ENCODE measurements around the gene EHD2. TPM values are rescaled to one million over a fixed set of nuclear protein-coding genes. Genes with fewer than 3 reads are reported as not detected.
"Not testable (repeated sequence)": the region's sequence is repeated elsewhere in the genome, so short reads cannot be mapped to it uniquely, and the experiment has no call there.

Gene EHD2
- total and polyA plus RNA-seq, 7 experiments from 2014 or later, result 0.15 to 0.37 (median 0.19) TPM; not detected in 4

GRCh38 chr19:47707135-47707925 lies 5.9 kb upstream of the EHD2 start:
- ChIA-PET CTCF (interaction anchor here (0.6 to 8.9 kb wide), 11 partner anchors 37 to 455 kb away, joined by 3 to 117 read pairs (median 3); no protein-coding TSS in a partner anchor), POLR2A (interaction anchor here (0.7 kb wide), 1 partner anchor 9 kb away, joined by 3 read pairs; no protein-coding TSS in a partner anchor)
- Mint-ChIP-seq H3K4me3 (peak overlapping the region in 1 of 10 donors; percentile 5), H3K9me3 (peaks cover 0 to 10% (median 0%) of the 10 kb centered on the region in 11 donors), H3K4me1 (peaks cover 0 to 9% (median 3%) of the 10 kb centered on the region in 7 donors), H3K36me3 (peaks cover 0 to 11% (median 0%) of the 10 kb centered on the region in 5 donors), H3K27me3 (peaks cover 7 to 32% (median 19%) of the 10 kb centered on the region in 5 donors), H3K27ac (peak overlapping the region in 1 of 9 donors; percentile 70)
- H3K27me3 ChIP-seq (ENCODE audit: control insufficient read depth in 2 of 2, insufficient read depth in 2 of 2, low read length in 2 of 2), result no peaks in the 10 kb centered on the region
- no peak overlapping the region for H3K27ac ChIP-seq (ENCODE audit: low read depth, low read length)
- DNase-seq, result peak; percentile 48 to 75 (median 66)
- no peak overlapping the region for H3K4me3 ChIP-seq (ENCODE audit: low read length)
- H3K36me3 ChIP-seq (ENCODE audit: control insufficient read depth in 2 of 3, insufficient read depth in 3 of 3, low read length in 3 of 3), result peaks cover 0 to 10% (median 4%) of the 10 kb centered on the region in 3 experiments
- H3K4me1 ChIP-seq (ENCODE audit: control insufficient read depth in 2 of 2, insufficient read depth in 2 of 2, low read length in 2 of 2), result no peaks in the 10 kb centered on the region
- H3K9me3 ChIP-seq (ENCODE audit: control insufficient read depth in 2 of 3, low read length in 3 of 3), result no peaks in the 10 kb centered on the region
- ATAC-seq, result peak; percentile 88
- intact Hi-C loops (cut with micrococcal nuclease), result loop anchor here (1.0 kb wide), 3 partner anchors 8 to 411 kb away; no protein-coding TSS in a partner anchor

DNA sequence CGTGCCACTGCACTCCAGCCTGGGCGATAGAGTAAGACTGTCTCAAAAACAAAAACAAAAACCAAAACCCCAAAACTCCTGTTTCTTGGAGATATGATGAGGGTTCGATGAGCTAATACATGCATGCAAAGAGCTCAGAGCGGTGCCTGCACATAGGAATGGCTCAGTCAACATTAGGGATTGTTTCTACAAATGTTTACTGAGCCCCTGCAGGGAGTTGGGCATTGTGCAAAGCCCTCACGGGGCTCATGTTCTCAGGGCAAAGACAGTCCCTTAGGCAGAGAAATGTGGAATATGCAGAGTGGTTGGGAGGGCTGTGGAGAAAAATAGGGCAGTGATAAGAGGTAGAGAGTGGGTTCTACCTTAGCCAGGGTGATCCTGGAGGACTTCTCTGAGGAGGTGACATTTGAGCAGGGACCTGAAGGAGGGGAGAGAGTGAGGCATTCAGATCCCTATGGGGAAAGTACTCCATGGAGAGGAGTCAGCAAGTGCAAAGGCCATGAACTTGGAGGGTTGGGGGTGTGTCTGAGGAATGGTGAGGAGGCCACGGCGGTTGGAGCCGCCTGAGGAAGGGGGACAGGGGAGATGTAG lies 1.5 kb upstream of the EHD2 start:
- no peaks in the 10 kb centered on the region for H3K4me1 ChIP-seq (ENCODE audit: control insufficient read depth in 2 of 2, insufficient read depth in 2 of 2, low read length in 2 of 2)
- no peaks in the 10 kb centered on the region for H3K36me3 ChIP-seq (ENCODE audit: control insufficient read depth in 2 of 3, insufficient read depth in 3 of 3, low read length in 3 of 3)
- Mint-ChIP-seq H3K27me3 (peaks cover 32 to 61% (median 45%) of the 10 kb centered on the region in 5 donors), H3K27ac (no peak overlapping the region), H3K36me3 (peaks cover 0 to 9% (median 0%) of the 10 kb centered on the region in 5 donors), H3K9me3 (peaks cover 0 to 20% (median 8%) of the 10 kb centered on the region in 11 donors), H3K4me1 (peaks cover 0 to 11% (median 6%) of the 10 kb centered on the region in 7 donors), H3K4me3 (no peak overlapping the region)
- H3K9me3 ChIP-seq (ENCODE audit: control insufficient read depth in 2 of 3, low read length in 3 of 3), result peaks cover 0 to 10% (median 0%) of the 10 kb centered on the region in 3 experiments
- no peak overlapping the region for H3K4me3 ChIP-seq (ENCODE audit: low read length)
- H3K27ac ChIP-seq (ENCODE audit: low read depth, low read length), result no peak overlapping the region
- no peak for DNase-seq
- no peak for ATAC-seq
- CTCF ChIA-PET, result interaction anchor here (0.7 to 1.6 kb wide), 8 partner anchors 13 to 513 kb away, joined by 3 to 9 read pairs (median 4); partner anchors contain the start of gene DHX34
- intact Hi-C loops (cut with micrococcal nuclease), result loop anchor here in 1 of 2 donors (5.0 kb wide), 1 partner anchor 76 kb away; no protein-coding TSS in a partner anchor
- POLR2A ChIA-PET, result interaction anchor here (1.0 kb wide), 1 partner anchor 31 kb away, joined by 4 read pairs; no protein-coding TSS in a partner anchor
- H3K27me3 ChIP-seq (ENCODE audit: control insufficient read depth in 2 of 2, insufficient read depth in 2 of 2, low read length in 2 of 2), result peaks cover 0 to 4% of the 10 kb centered on the region in 2 donors

GRCh38 chr19:47714339-47714738 lies 1.1 kb downstream of the EHD2 start:
- DNase-seq (no peak), ATAC-seq (no peak)
- H3K4me1 ChIP-seq (ENCODE audit: control insufficient read depth in 2 of 2, insufficient read depth in 2 of 2, low read length in 2 of 2), result no peaks in the 10 kb centered on the region
- Mint-ChIP-seq H3K27ac (no peak overlapping the region), H3K36me3 (peaks cover 0 to 9% (median 0%) of the 10 kb centered on the region in 5 donors), H3K4me1 (peaks cover 0 to 11% (median 4%) of the 10 kb centered on the region in 7 donors), H3K9me3 (peaks cover 0 to 20% (median 5%) of the 10 kb centered on the region in 11 donors), H3K27me3 (peaks cover 32 to 60% (median 44%) of the 10 kb centered on the region in 5 donors), H3K4me3 (peak overlapping the region in 2 of 10 donors; percentile 16 to 57)
- no peak overlapping the region for H3K27ac ChIP-seq (ENCODE audit: low read depth, low read length)
- H3K36me3 ChIP-seq (ENCODE audit: control insufficient read depth in 2 of 3, insufficient read depth in 3 of 3, low read length in 3 of 3), result no peaks in the 10 kb centered on the region
- intact Hi-C loops (cut with micrococcal nuclease), result loop anchor here in 1 of 2 donors (5.0 kb wide), 1 partner anchor 73 kb away; no protein-coding TSS in a partner anchor
- peaks cover 0 to 10% (median 0%) of the 10 kb centered on the region in 3 experiments for H3K9me3 ChIP-seq (ENCODE audit: control insufficient read depth in 2 of 3, low read length in 3 of 3)
- CTCF ChIA-PET, result interaction anchor here (0.7 to 2.0 kb wide), 4 partner anchors 21 to 548 kb away, joined by 3 to 23 read pairs (median 4); partner anchors contain the start of gene NOP53
- POLR2A ChIA-PET, result interaction anchor here (0.7 kb wide), 2 partner anchors 199 to 1415 kb away, joined by 3 read pairs; partner anchors contain the start of gene NAPA
- peaks cover 0 to 4% of the 10 kb centered on the region in 2 donors for H3K27me3 ChIP-seq (ENCODE audit: control insufficient read depth in 2 of 2, insufficient read depth in 2 of 2, low read length in 2 of 2)
- no peak overlapping the region for H3K4me3 ChIP-seq (ENCODE audit: low read length)

DNA sequence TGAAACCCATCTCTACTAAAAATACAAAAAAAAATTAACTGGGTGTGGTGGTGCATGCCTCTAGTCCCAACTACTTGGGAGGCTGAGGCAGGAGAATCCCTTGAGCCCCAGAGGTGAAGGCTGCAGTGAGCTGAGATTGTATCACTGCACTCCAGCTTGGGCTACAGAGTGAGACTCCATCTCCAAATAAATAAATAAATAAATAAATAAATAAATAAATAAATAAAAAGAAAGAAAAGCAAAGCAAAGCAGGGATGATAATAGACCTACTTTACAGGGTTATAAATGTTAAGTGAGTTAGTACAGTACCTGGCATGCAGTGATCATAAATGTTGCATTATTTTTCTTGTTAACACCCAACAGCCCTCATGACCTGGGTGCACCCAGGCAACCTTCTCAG lies 1.6 kb downstream of the EHD2 start:
- Mint-ChIP-seq H3K9me3 (peaks cover 0 to 20% (median 5%) of the 10 kb centered on the region in 11 donors), H3K27me3 (peaks cover 32 to 60% (median 44%) of the 10 kb centered on the region in 5 donors), H3K4me1 (peaks cover 0 to 11% (median 4%) of the 10 kb centered on the region in 7 donors)
- not testable (repeated sequence) for ATAC-seq; H3K9me3 ChIP-seq (ENCODE audit: control insufficient read depth in 2 of 3, low read length in 3 of 3); H3K27ac ChIP-seq (ENCODE audit: low read depth, low read length); H3K4me3 ChIP-seq (ENCODE audit: low read length); H3K4me1 ChIP-seq (ENCODE audit: control insufficient read depth in 2 of 2, insufficient read depth in 2 of 2, low read length in 2 of 2); H3K36me3 Mint-ChIP-seq; DNase-seq; H3K27ac Mint-ChIP-seq; H3K4me3 Mint-ChIP-seq; H3K27me3 ChIP-seq (ENCODE audit: control insufficient read depth in 2 of 2, insufficient read depth in 2 of 2, low read length in 2 of 2); H3K36me3 ChIP-seq (ENCODE audit: control insufficient read depth in 2 of 3, insufficient read depth in 3 of 3, low read length in 3 of 3)
- ChIA-PET POLR2A (interaction anchor here (0.7 kb wide), 1 partner anchor 1414 kb away, joined by 3 read pairs; no protein-coding TSS in a partner anchor), CTCF (interaction anchor here (0.6 to 1.2 kb wide), 3 partner anchors 81 to 635 kb away, joined by 3 read pairs; no protein-coding TSS in a partner anchor)
- intact Hi-C loops (cut with micrococcal nuclease), result loop anchor here in 1 of 2 donors (5.0 kb wide), 1 partner anchor 72 kb away; no protein-coding TSS in a partner anchor

- Mint-ChIP-seq H3K27me3 (peaks cover 32 to 59% (median 50%) of the 10 kb centered on the region in 5 donors), H3K36me3 (peaks cover 0 to 9% (median 0%) of the 10 kb centered on the region in 5 donors), H3K9me3 (peaks cover 0 to 20% (median 5%) of the 10 kb centered on the region in 11 donors), H3K4me1 (peaks cover 0 to 11% (median 4%) of the 10 kb centered on the region in 7 donors), H3K4me3 (peak overlapping the region in 1 of 10 donors; percentile 25), H3K27ac (no peak overlapping the region)
- ChIA-PET CTCF (interaction anchor here (1.1 to 1.2 kb wide), 2 partner anchors 82 to 205 kb away, joined by 3 to 4 read pairs; no protein-coding TSS in a partner anchor), POLR2A (no interaction called here)
- DNase-seq, result no peak
- intact Hi-C loops (cut with micrococcal nuclease), result no loop called here
- H3K4me3 ChIP-seq (ENCODE audit: low read length), result no peak overlapping the region
- ATAC-seq, result no peak
- no peaks in the 10 kb centered on the region for H3K36me3 ChIP-seq (ENCODE audit: control insufficient read depth in 2 of 3, insufficient read depth in 3 of 3, low read length in 3 of 3)
- H3K4me1 ChIP-seq (ENCODE audit: control insufficient read depth in 2 of 2, insufficient read depth in 2 of 2, low read length in 2 of 2), result no peaks in the 10 kb centered on the region
- no peak overlapping the region for H3K27ac ChIP-seq (ENCODE audit: low read depth, low read length)
- H3K27me3 ChIP-seq (ENCODE audit: control insufficient read depth in 2 of 2, insufficient read depth in 2 of 2, low read length in 2 of 2), result peaks cover 0 to 4% of the 10 kb centered on the region in 2 donors
- H3K9me3 ChIP-seq (ENCODE audit: control insufficient read depth in 2 of 3, low read length in 3 of 3), result peaks cover 0 to 10% (median 0%) of the 10 kb centered on the region in 3 experiments
These were observed 3.2 kb downstream of the EHD2 start for GRCh38 chr19:47716270-47716937.

Data from naive thymus-derived CD4-positive, alpha-beta T cell (primary cell).